Body of pancreas (tissue), 4 donors: Measurements from ENCODE around the gene LMO7.

Source experiments
- CTCF ChIP-seq, 7 experiments: fragments of 450-650 bp in 4 of 7; fragments of 200-600 bp in 3 of 7; sonication (generic) in 3 of 7; IDR thresholded peaks; one replicate each; pipeline ENCODE4 v1.5.1; 2016 to 2019; ENCODE audit warnings: antibody characterized with exemption in 7 of 7
- POLR2A ChIP-seq, 3 donors: fragments of 450-650 bp; IDR thresholded peaks; one replicate each; pipeline ENCODE4 v1.6.1; 2016; ENCODE audit warnings: antibody characterized with exemption in 3 of 3, mild to moderate bottlenecking in 2 of 3

- TF ChIP-seq CTCF (IDR thresholded peaks at IDR 0.05) (no peak), POLR2A (IDR thresholded peaks at IDR 0.05) (no peak)
Measured at GRCh38 chr13:75715601-75716523, 79.7 kb downstream of the LMO7 start.
